HEK293 (cell line): ENCODE measurements around the gene SLC25A36.

Source experiments
- PBX3 ChIP-seq: sonication (generic); formaldehyde crosslinking; IDR thresholded peaks from 2 replicates; pipeline ENCODE4 v1.8.1; 2022; ENCODE audit warnings: mild to moderate bottlenecking, moderate library complexity, missing genetic modification reagents
- ZBTB21 ChIP-seq: fragments of 450-650 bp; formaldehyde crosslinking; IDR thresholded peaks from 2 replicates; pipeline ENCODE4 v1.5.1; 2017; ENCODE audit warnings: missing biosample characterization, missing genetic modification characterization
- ZNF184 ChIP-seq: fragments of 450-650 bp; IDR thresholded peaks from 2 replicates; pipeline ENCODE4 v1.5.1; 2018; ENCODE audit warnings: missing biosample characterization, mild to moderate bottlenecking, missing genetic modification characterization
- TF ChIP-seq, protein P1 (sequence below): fragments of 450-650 bp; formaldehyde crosslinking; IDR thresholded peaks from 2 replicates; pipeline ENCODE4 v1.5.1; 2016; ENCODE audit warnings: missing biosample characterization, missing genetic modification characterization

DNA sequence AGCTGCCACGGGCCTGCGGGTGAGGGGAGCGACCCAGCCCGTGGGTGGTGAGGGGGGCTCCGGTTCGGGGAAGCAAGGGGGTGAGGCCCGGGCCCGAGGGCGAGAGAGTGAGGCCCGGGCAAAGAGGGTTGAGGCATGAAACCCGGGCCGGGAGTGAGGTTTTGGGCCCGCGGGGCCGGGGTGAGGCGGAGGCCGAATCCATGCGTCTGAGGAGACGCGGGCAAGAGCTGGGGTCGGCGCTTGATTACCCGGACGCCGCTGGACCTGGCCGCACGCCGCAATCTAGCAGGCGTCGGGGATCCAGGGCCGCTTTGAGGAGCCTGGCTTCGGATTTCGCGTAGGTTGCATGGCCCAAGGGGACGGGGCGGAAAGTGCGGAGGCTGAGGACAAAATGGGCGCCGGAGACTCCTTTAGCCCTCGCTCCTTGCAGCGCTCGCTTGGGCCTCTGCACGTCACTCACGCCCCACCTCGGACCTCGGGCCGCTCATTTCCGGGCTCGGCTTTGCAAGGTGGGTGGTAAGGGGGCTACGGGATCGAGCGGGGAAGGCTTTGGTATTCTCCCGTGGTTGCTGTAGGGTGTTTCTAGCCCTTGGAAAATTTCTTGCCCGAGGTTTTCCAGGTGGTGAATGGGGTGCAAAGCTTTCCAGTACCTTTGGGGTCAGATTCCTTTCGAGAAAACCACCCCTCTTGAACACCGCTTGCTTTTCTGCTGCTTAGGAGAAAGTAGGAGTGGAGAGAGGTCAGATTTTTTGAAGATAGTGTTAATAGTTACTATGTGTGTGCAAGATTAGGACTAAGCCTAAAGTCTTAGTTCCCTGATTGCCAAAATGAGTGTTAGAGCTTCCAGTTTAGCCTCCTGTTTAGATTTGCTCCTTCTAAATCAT, 827 bp downstream of the SLC25A36 start:
- no peak for TF ChIP-seq PBX3 (CRISPR knock-in tag)
- TF ChIP-seq ZNF184 (tag by site-specific recombination) = no peak
- no peak for TF ChIP-seq ZBTB21
- TF ChIP-seq, protein P1, sequence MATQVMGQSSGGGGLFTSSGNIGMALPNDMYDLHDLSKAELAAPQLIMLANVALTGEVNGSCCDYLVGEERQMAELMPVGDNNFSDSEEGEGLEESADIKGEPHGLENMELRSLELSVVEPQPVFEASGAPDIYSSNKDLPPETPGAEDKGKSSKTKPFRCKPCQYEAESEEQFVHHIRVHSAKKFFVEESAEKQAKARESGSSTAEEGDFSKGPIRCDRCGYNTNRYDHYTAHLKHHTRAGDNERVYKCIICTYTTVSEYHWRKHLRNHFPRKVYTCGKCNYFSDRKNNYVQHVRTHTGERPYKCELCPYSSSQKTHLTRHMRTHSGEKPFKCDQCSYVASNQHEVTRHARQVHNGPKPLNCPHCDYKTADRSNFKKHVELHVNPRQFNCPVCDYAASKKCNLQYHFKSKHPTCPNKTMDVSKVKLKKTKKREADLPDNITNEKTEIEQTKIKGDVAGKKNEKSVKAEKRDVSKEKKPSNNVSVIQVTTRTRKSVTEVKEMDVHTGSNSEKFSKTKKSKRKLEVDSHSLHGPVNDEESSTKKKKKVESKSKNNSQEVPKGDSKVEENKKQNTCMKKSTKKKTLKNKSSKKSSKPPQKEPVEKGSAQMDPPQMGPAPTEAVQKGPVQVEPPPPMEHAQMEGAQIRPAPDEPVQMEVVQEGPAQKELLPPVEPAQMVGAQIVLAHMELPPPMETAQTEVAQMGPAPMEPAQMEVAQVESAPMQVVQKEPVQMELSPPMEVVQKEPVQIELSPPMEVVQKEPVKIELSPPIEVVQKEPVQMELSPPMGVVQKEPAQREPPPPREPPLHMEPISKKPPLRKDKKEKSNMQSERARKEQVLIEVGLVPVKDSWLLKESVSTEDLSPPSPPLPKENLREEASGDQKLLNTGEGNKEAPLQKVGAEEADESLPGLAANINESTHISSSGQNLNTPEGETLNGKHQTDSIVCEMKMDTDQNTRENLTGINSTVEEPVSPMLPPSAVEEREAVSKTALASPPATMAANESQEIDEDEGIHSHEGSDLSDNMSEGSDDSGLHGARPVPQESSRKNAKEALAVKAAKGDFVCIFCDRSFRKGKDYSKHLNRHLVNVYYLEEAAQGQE = no peak
